Osteoblast (primary cell): Measurements from ENCODE around the gene WNK1. TPM values are rescaled to one million over a fixed set of nuclear protein-coding genes. Genes with fewer than 3 reads are reported as not detected.
"Not testable (repeated sequence)": the region's sequence is repeated elsewhere in the genome, so short reads cannot be mapped to it uniquely, and the experiment has no call there.

Experiments used
- DNase-seq: peaks from one replicate; pipeline ENCODE4 v3.0.0; 2011; ENCODE audit warnings: low spot score, mixed read lengths; ENCODE audit not compliant: insufficient read length; ENCODE audit errors: missing footprints
- H2AFZ ChIP-seq: 2 replicates; pipeline ENCODE4 v1.6.0; 2011; ENCODE audit warnings: mild to moderate bottlenecking, low read length
- H3K27ac ChIP-seq: 2 replicates; pipeline ENCODE4 v1.5.1; 2011; ENCODE audit warnings: mild to moderate bottlenecking, low read depth, low read length, moderate library complexity
- H3K27me3 ChIP-seq: 2 replicates; pipeline ENCODE4 v1.6.0; 2012; ENCODE audit warnings: mild to moderate bottlenecking, control low read depth, inconsistent platforms, low read length, moderate library complexity; ENCODE audit not compliant: insufficient read depth
- H3K36me3 ChIP-seq: 2 replicates; pipeline ENCODE4 v1.5.1; 2011; ENCODE audit warnings: mild to moderate bottlenecking, low read length, control low read depth, moderate library complexity; ENCODE audit not compliant: insufficient read depth
- H3K4me1 ChIP-seq: 2 replicates; pipeline ENCODE4 v1.5.1; 2011; ENCODE audit warnings: mild to moderate bottlenecking, low read length, control low read depth, moderate library complexity; ENCODE audit not compliant: insufficient read depth
- H3K4me2 ChIP-seq: 2 replicates; pipeline ENCODE4 v1.6.0; 2011; ENCODE audit warnings: mild to moderate bottlenecking, low read length; ENCODE audit not compliant: insufficient read depth
- H3K4me3 ChIP-seq: fragments of 200-600 bp; sonication (generic); 3 replicates; pipeline ENCODE4 v1.5.1; 2012; ENCODE audit warnings: mild to moderate bottlenecking, low read length, inconsistent platforms; ENCODE audit not compliant: insufficient read depth
- H3K79me2 ChIP-seq: 2 replicates; pipeline ENCODE4 v1.6.0; 2012; ENCODE audit warnings: mild to moderate bottlenecking, low read length, control low read depth, inconsistent platforms; ENCODE audit not compliant: insufficient read depth
- H3K9me3 ChIP-seq: 2 replicates; pipeline ENCODE4 v1.5.1; 2011; ENCODE audit warnings: low read depth, low read length, control low read depth
- H4K20me1 ChIP-seq: 2 replicates; pipeline ENCODE4 v1.6.0; 2012; ENCODE audit warnings: mild to moderate bottlenecking, low read length, control low read depth; ENCODE audit not compliant: insufficient read depth
- total RNA-seq: library from RNA; depleted of rRNA; stranded (reverse); fragments of >200 nt; gene quantifications from 2 replicates; pipeline ENCODE4 v1.2.3, GENCODE V29; 2012
- TF ChIP-seq, protein P1 (sequence below): IDR thresholded peaks from 2 replicates; pipeline ENCODE4 v1.5.1; 2011; ENCODE audit warnings: mild to moderate bottlenecking, low read depth, low read length, moderate library complexity; ENCODE audit errors: extremely low read depth

WNK1 gene
- total RNA-seq, 1 donor: 110 TPM

GRCh38 chr12:774051-774614, 21.8 kb downstream of the WNK1 start:
- Histone ChIP-seq H3K27me3 (no peaks in the 10 kb centered on the region), H3K9me3 (no peaks in the 10 kb centered on the region), H3K36me3 (no peaks in the 10 kb centered on the region), H3K4me3 (no peak overlapping the region), H3K4me2 (peak overlapping the region; percentile 25), H3K4me1 (peaks cover 26% of the 10 kb centered on the region), H3K79me2 (peaks cover 100% of the 10 kb centered on the region), H4K20me1 (peaks cover 38% of the 10 kb centered on the region), H3K27ac (peak overlapping the region; percentile 2), H2AFZ (no peak overlapping the region)
- DNase-seq: no peak
- TF ChIP-seq, protein P1, sequence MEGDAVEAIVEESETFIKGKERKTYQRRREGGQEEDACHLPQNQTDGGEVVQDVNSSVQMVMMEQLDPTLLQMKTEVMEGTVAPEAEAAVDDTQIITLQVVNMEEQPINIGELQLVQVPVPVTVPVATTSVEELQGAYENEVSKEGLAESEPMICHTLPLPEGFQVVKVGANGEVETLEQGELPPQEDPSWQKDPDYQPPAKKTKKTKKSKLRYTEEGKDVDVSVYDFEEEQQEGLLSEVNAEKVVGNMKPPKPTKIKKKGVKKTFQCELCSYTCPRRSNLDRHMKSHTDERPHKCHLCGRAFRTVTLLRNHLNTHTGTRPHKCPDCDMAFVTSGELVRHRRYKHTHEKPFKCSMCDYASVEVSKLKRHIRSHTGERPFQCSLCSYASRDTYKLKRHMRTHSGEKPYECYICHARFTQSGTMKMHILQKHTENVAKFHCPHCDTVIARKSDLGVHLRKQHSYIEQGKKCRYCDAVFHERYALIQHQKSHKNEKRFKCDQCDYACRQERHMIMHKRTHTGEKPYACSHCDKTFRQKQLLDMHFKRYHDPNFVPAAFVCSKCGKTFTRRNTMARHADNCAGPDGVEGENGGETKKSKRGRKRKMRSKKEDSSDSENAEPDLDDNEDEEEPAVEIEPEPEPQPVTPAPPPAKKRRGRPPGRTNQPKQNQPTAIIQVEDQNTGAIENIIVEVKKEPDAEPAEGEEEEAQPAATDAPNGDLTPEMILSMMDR: no peak

DNA sequence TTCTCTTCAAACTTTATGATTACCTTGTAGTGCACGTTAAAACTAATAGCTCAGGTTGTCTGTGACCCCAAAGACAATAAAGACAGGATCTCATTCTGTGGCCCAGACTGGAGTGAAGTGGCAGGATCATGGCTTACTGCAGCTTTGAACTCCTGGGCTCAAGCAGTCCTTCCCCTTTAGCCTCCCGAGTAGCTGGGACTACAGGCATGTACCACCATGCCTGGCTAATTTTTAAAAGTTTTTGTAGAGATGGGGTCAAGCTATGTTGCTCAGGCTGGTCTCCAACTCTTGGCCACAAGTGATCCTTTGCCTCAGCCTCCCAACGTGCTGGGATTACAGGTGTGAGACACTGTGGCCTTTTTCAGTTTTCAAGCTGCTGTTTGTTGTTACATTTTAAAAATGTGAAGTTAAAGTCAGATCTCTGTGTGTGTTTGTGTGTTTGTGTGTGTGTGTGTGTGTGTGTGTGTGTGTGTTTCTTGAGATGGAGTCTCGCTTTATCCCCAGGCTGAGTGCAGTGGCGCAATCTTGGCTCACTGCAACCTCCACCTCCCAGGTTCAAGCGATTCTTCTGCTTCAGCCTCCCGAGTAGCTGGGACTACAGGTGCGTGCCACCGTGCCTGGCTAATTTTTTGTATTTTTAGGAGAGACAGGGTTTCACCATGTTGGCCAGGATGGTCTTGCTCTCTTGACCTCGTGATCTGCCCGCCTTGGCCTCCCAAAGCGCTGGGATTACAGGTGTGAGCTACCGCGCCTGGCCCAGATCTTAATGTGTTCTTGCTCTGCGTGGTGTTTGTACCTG, 23.8 kb downstream of the WNK1 start:
- DNase-seq, H3K27ac ChIP-seq, H3K27me3 ChIP-seq, H3K9me3 ChIP-seq, H3K4me2 ChIP-seq, H3K4me3 ChIP-seq, H3K36me3 ChIP-seq, H2AFZ ChIP-seq: not testable (repeated sequence)
- Histone ChIP-seq H3K4me1 (peaks cover 46% of the 10 kb centered on the region), H3K79me2 (peaks cover 99% of the 10 kb centered on the region), H4K20me1 (peaks cover 39% of the 10 kb centered on the region)

DNA sequence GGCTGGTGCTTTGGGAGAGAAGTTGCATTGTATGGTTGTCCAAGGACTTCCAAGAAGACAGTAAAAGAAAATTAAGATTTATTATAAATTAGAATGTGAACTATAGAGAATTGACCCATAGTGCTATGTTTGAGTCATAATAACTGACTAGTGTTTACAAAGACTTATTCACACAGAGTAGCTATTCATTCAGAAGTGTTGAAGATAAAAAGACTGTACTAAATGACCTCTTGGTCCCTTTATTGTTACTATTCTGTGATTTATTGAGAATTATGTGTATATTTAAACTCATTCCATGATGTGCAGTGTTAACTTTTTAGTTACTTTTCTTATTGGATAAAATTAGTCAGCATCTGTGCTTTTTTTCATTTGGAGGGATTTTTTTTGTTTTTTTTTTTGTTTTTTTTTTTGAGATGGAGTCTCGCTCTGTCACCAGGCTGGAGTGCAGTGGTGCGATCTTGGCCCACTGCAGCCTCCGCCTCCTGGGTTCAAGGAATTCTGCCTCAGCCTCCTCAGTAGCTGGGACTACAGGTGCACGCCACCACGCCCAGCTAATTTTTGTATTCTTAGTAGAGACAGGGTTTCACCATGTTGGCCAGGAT, 24.5 kb downstream of the WNK1 start:
- DNase-seq, H3K4me3 ChIP-seq, H3K27ac ChIP-seq, H3K4me2 ChIP-seq, H3K27me3 ChIP-seq, H3K9me3 ChIP-seq, H3K36me3 ChIP-seq, H2AFZ ChIP-seq: not testable (repeated sequence)
- Histone ChIP-seq H4K20me1 (peaks cover 37% of the 10 kb centered on the region), H3K4me1 (peaks cover 50% of the 10 kb centered on the region), H3K79me2 (peaks cover 99% of the 10 kb centered on the region)

DNA sequence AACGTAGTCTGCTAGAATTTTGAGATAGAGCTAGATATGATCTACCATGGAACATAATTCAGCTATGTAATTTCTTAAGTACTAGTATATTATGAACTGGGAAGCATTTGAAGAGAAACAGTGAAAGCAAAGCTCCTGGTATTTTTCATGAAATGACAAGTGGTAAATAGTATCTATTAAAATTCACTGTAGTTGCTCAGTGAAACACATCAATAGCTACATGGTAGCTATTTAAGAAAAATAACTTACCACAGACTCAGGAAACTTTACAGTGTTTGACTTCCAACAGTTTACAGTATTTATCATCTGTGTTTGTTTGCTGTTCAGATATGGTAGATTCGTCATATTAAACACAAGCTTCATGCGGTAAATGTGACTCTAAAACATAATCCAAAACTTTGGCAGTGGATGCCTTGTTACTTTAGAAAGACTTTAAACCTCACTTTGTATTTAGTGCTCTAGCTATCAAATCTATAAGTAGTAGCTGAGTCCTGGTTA, 25.2 kb downstream of the WNK1 start:
- Histone ChIP-seq H3K27ac (no peak overlapping the region), H2AFZ (no peak overlapping the region), H4K20me1 (peaks cover 35% of the 10 kb centered on the region), H3K79me2 (peaks cover 99% of the 10 kb centered on the region), H3K4me2 (no peak overlapping the region), H3K27me3 (no peaks in the 10 kb centered on the region), H3K4me1 (peaks cover 50% of the 10 kb centered on the region), H3K4me3 (no peak overlapping the region), H3K36me3 (no peaks in the 10 kb centered on the region), H3K9me3 (no peaks in the 10 kb centered on the region)
- TF ChIP-seq, protein P1: no peak
- DNase-seq: no peak
